ENCODE measurements around the gene RCOR1.
"Not testable (repeated sequence)": the region's sequence is repeated elsewhere in the genome, so short reads cannot be mapped to it uniquely, and the experiment has no call there.

The RCOR1 gene

GRCh38 chr14:102591944-102592762 lies at the start of gene RCOR1:
RCOR1 (plus strand) TSS chr14:102592649; CDS start chr14:102592887, 238 bp downstream.
- DNase-seq (ENCODE audit: low read depth) = peak; percentile 98

- DNase-seq (ENCODE audit: low read depth) = no peak
Measured at GRCh38 chr14:102544046-102544746, 48.3 kb upstream of the RCOR1 start.

GRCh38 chr14:102544747-102545460 lies 47.5 kb upstream of the RCOR1 start:
- DNase-seq (ENCODE audit: low read depth) = no peak

GRCh38 chr14:102545461-102546265 lies 46.8 kb upstream of the RCOR1 start:
- no peak for DNase-seq (ENCODE audit: low read depth)

- DNase-seq (ENCODE audit: low read depth) = no peak
Measured at GRCh38 chr14:102548616-102549240, 43.7 kb upstream of the RCOR1 start.

- not testable (repeated sequence) for DNase-seq (ENCODE audit: low read depth)
Measured at GRCh38 chr14:102550927-102551401, 41.5 kb upstream of the RCOR1 start.

GRCh38 chr14:102551995-102552705 lies 40.3 kb upstream of the RCOR1 start:
- DNase-seq (ENCODE audit: low read depth) = no peak

- DNase-seq (ENCODE audit: low read depth) = peak; percentile 34
Measured at GRCh38 chr14:102554821-102555819, 37.3 kb upstream of the RCOR1 start.

- DNase-seq (ENCODE audit: low read depth) = no peak
Measured at GRCh38 chr14:102556098-102556677, 36.3 kb upstream of the RCOR1 start.

- no peak for DNase-seq (ENCODE audit: low read depth)
Measured at GRCh38 chr14:102557434-102558226, 34.8 kb upstream of the RCOR1 start.

GRCh38 chr14:102558556-102558955 lies 33.9 kb upstream of the RCOR1 start:
- DNase-seq (ENCODE audit: low read depth) = no peak

GRCh38 chr14:102560458-102561261 lies 31.8 kb upstream of the RCOR1 start:
- no peak for DNase-seq (ENCODE audit: low read depth)

GRCh38 chr14:102565331-102565887 lies 27.0 kb upstream of the RCOR1 start:
- DNase-seq (ENCODE audit: low read depth) = no peak

GRCh38 chr14:102565959-102566358 lies 26.5 kb upstream of the RCOR1 start:
- DNase-seq (ENCODE audit: low read depth) = no peak

- peak; percentile 32 for DNase-seq (ENCODE audit: low read depth)
Measured at GRCh38 chr14:102568115-102568614, 24.3 kb upstream of the RCOR1 start.

GRCh38 chr14:102570334-102570995 lies 22.0 kb upstream of the RCOR1 start:
- DNase-seq (ENCODE audit: low read depth) = no peak

Measured in activated T-cell treated with anti-CD3 and anti-CD28 coated beads for 1 hour (primary cell).